GM21825 (cell line): ENCODE measurements around the gene DNAJB8.

Experiments used
- ATAC-seq: cut with Tn5 transposase; IDR thresholded peaks from one replicate; pipeline ENCODE4 v1.9.1; 2021; ENCODE audit warnings: mild to moderate bottlenecking, moderate library complexity; ENCODE audit not compliant: unreplicated experiment

DNAJB8 gene

DNA sequence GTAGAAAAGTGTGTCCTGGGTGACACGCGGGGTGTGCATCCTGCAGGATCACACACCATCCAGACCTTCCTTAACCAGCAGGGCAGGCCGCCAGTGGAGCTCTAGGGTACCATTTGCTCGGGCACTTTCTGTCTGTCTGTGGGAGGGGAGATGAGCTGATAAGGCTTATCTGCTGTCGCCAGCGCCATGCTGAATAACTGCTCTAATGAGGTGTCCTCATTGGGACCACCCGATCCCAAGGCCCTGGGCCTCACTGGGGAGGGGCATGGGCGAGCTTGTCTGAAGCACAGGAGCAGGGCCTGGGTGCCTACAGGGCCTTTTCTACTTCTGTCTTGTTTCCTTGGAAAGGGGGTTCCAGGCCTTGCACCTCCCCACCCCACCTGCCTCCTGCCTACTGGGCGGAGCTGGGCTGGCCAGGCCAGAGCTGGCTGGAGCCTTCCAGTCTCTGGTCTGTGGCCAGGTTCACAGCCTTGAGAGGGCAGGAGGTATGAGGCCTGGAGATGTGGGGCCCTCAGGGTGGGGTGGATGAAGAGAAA, 28.8 kb upstream of the DNAJB8 start:
- ATAC-seq: no peak

DNA sequence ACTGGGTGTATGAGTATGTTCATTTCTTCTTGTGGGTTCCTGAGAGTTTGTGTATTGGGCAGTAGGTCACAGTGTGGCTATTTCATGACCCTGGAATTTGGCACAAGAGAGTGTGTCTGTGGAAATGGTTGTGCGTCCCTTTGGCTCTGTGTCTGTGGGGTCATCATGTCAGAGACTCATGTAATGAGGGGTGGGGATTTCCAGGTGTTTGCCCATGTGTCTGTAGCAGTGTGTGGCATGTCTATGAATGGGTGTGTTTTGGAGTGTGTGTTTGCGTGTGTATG, 27.6 kb upstream of the DNAJB8 start:
- no peak for ATAC-seq

DNA sequence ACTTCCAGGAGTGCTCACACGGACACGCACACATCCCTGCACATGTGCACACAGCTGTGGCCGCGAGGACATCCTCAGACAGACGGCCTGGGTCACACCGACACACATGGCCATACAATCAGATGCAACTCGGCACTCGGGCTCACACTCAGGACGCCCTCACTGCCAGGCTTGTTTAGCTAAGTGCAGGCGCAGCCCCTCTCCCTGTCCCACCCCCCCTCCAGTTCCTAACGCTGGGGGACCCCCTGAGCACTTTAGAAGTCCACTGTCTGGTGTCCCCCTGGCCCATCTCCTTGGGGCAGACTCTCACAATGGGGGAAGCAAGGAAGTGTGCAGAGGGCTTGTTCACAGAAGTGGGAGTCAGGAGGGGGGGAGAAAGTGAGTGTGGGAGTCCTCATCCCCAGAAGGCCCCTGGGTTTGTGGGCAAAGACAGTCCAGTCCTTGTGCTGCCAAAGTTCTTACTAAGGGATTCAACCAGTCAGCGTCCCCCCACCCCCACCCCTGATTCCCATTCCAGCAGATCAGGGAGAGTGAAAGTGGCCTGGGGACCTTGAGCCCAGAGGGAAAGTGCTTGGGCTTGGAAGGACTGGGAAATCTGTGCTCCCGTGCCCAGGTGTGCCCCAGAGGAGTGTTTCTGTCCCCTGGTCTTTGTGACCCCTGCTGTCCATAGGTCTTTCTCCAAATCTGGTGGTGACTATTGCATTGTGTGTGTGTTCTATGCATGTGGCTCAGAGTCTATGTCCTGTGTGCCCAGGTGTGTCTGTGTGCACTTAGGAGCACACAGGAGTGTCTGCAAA, 27.1 kb upstream of the DNAJB8 start:
- ATAC-seq: no peak

DNA sequence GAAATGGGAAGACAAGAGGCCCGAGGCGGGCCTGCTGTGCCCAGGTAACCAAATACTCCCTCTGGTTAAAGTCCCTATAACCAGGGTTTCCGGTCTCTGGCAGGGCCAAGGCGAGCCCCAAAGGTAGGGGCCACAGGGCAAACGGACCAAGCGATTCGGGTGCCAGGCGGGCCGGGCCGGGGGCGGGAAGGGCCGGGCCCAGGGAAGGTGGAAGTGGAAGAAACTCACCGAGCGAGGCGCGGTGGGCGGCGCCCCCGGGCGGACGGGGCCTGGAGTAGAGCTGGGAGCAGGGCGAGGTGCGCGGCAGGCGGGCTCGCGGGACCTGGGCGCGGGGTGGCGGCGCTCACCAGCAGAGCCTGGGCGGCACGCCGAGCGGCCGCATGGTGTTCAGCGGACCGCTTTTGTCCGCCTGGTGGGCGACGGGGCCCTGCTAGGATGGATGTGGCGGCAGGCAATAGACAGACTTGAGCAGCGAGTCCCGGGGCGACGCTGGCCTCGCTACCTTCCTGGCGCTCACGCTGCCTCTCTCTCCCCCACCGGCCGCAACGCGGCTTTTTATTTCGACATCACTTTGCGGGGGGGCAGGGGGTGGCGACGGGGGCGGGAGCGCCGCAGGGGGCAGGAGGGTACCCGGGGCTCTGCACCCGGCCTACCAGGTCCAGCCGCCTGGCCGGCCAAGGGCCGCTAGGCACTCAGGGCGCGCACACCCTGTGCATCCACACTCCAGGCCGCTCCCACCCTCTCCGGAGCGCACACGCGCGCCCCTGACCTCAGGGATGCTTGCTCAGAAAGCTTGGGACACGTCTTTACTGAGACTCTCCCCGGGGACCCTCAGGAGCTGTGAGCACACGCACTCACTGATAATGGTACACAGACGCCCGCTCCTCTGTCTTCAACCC, 26.2 kb upstream of the DNAJB8 start, which contains the start of gene GATA2:
Gene GATA2, minus strand, starts transcription at position 531 of the 899 bp plus-strand sequence. CDS start 6,170 bp downstream, outside the sequence.
- ATAC-seq: no peak

DNA sequence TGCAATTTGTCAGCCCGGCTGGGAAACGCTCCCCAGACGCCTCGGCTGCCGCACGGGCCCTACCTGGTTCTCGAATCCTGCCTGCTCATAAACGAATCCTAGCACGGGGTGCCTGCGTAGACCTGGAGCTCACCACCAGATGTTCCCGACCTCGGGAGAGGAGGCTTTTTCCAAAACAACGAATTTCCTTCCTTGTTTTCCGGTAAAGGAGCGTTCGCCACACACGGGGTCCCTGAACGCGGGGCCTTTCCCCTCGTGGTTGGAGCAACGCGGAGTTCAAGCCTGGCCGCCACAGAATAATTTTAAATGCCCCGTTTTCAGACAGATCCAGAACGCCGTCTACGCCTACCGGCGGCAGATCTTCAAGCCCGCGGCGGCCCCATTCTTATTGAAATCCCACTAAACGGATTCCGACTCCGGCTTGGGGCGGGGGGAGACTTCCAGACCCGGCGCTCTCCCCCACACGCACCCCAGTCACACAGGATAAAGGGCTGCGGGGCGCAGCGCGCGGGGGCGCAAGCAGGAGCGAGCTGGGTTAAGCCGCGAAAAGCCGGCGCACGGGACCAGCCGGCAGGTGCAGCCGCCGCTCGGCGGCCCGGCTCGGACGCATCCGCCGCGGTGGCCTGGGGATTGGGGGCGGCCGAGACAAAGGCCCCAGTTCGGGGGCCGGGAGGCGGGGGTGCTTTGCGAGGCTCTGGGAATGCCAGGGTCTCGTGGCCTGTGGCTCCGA, 25.4 kb upstream of the DNAJB8 start:
- no peak for ATAC-seq

GRCh38 chr3:128491691-128491940, 24.9 kb upstream of the DNAJB8 start:
- no peak for ATAC-seq

GRCh38 chr3:128490915-128491690, 24.4 kb upstream of the DNAJB8 start:
- ATAC-seq: no peak

DNA sequence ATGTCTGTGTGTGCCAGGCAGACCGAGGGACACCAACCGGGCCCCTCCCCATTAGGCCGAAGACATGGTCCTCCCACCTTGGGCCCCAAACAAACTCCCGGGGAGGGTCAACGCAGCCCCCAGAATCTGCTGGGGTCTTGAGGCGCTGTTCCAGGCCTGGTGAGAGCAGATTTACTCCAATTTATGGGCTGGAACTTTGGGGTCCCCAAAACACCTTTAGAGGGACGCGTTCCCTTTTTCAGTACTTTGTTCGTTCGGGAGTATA, 23.9 kb upstream of the DNAJB8 start:
- ATAC-seq: no peak

DNA sequence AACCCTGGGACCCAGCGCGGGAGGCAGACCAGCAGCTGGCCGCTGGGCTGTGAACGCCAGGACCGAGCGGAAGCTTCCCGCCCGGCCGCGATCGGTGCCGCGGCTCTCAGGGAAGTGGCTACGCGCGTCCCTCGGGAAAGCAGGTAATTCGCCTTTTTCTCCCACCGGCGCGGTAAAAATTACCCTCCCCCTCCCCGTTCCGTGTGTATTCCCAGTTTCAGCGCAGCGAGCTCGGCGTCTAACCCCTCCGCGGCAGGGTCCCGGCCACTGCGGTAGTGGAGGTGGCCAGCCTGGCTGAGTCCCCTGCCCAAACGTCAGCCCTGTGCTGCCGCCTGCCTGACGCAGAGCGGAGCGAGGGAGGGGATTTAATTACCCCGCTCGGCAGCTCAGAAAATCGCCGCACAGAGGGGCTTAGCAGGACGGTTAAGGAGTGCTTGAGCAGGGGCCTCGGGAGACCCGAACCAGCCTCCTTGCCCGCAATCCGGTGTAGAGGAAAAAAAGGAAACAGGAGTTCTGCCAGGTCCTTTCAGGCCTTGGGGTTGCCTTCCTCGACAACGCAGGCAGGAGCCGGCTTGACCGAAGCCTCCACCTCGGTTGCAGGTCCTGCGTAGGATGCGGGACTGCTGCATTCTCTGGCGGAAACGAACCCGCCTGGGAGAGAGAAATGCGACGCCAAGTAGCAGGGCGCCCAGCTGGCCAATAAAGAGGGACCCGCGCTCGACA, 23.4 kb upstream of the DNAJB8 start:
- ATAC-seq: no peak

DNA sequence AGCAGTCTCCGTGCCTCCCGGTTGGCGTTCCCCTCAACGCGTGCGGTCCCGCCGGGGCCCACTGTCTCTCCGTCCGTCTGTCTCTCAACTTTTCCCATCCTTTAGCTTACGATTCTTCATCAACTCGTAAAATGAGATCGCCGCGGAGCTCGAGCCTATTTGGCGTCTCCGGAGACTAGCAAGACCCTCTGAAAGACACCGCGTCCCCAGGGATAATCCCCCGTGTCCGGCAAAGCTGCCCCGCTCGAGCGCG, 22.9 kb upstream of the DNAJB8 start:
- no peak for ATAC-seq

DNA sequence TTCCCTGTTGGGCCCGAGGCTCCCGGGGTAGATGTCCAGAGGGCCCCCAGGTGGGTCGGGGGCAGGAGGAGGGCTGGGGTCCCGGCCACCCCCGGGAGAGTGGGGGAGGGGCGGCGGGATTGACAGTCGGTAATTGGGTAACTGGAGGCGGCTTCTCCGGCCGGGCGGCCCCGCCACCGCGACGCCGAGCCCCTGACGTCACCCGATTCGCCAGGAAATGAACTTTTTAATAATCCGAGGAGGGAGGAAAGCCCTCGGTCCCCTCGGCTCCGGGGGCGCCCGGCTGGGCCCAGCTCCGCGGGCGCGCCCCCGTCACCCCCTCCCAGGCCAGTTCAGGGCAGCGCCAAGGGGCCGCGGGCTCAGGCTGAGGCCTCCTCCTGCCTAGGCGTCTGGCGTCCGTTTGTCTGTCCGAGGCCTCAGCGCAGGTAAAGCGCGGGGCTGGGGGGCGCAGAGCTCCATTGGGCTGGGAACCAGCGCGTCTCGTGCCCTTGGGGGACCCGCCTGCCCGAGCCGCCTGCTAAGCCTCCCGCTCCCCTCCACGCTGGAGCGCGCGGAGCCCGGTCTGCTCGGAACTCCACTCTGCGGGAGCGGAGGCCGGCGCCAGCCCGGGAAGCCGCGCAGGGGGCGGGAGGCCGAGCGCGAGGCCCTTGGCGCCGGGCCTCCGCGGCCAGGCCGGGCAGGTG, 22.4 kb upstream of the DNAJB8 start:
- no peak for ATAC-seq

GRCh38 chr3:128488636-128488990, 21.9 kb upstream of the DNAJB8 start:
- no peak for ATAC-seq

- ATAC-seq: no peak
Measured at GRCh38 chr3:128487813-128488635, 21.3 kb upstream of the DNAJB8 start.

DNA sequence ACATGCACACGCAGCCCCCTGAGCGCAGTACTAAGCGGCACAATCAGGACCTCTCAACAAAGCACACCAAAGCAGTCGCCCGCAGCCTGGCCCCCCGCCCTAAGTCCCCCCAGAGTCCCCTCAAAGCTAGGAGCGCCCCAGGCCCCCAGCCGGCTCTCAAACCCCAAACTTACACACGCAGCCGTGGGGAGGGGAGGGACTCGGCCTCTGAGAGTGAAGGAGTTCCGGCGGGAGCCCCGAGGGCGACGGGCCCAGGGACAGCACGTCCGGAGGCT, 20.8 kb upstream of the DNAJB8 start:
- ATAC-seq: no peak

GRCh38 chr3:128486681-128487537, 20.2 kb upstream of the DNAJB8 start:
- ATAC-seq: no peak

DNA sequence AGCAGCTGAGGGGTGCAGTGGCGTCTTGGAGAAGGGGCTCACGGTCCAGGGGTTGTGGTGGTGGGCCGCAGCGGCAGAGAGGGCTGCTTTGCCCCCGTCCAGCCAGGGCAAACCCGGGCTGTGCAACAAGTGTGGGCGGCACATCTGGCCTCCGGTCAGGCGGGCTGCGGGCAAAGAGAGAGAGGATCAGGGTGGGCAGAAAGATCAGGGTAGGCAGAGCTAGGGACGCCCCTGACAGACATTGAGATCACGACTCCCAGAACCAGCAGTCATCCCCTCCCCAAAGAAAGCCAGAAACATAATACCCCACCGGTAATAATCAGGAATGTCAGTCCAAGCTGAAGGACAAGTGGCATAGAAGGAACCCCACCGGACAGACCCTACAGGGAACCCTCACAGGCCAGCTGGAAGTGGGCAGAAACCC, 19.5 kb upstream of the DNAJB8 start:
- ATAC-seq: no peak

DNA sequence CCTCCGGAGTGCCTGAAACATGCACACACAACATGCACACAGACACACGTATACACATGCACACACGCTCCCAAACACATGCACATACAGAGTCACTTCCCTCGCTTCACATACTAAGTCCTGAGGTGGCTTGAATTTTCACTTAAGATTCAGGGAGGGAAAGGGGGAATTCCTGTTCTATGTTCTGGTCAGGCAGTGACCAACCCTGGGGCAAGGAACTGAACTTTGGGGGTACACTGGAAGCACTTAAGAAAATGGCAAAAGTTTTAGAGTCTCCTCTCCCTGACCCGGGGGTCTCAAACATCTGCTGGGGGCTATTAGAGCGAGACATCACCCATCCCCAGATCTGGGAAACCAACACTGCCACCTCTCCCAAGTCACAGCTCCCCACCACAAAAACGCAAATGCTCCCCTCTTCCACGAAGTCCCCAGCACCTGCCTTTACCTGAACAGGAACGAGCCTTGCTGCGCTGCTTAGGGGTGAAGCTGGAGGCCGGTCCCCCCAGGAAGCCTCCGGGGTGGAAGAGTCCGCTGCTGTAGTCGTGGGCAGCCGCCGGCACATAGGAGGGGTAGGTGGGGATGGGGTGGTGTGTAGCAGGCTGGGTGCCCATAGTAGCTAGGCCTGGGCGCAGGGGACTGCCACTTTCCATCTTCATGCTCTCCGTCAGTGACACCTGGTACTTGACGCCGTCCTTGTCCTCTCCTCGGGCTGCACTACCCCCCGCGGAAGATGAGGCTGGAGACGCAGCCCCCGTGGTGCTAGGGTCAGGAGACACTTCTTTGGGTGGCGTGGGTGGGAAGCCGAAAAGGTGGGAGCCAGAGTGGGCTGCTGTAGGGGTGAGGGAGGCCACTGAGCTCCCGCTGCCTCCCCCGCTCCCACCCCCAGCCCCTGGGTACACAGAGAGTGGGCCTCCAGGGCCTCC, 18.9 kb upstream of the DNAJB8 start:
- ATAC-seq: no peak
